SK-N-SH treated with all-trans-retinoic acid at 6 μM for 48 hours (cell line): Measurements from ENCODE around the gene COQ2.
A peak's percentile ranks its signal among the peaks of the same experiment; 100 is the strongest.

ENCODE experiments used
- ATAC-seq: fragments of 200-7000 bp; cut with Tn5 transposase; 3 replicates; pipeline ENCODE4 v1.9.1; 2020; ENCODE audit warnings: mild to moderate bottlenecking, moderate library complexity
- BACH2 ChIP-seq: fragments of 250-450 bp; sonication (Bioruptor Pico); IDR thresholded peaks from 2 replicates; pipeline ENCODE4 v1.9.0; 2021; ENCODE audit warnings: mild to moderate bottlenecking, borderline replicate concordance
- CSDC2 ChIP-seq: fragments of 250-450 bp; sonication (Bioruptor Pico); IDR thresholded peaks from 2 replicates; pipeline ENCODE4 v1.5.0; 2020; ENCODE audit warnings: mild to moderate bottlenecking, moderate library complexity
- OSR1 ChIP-seq: fragments of 250-450 bp; sonication (Bioruptor Pico); IDR thresholded peaks from 2 replicates; pipeline ENCODE4 v1.8.0; 2022; ENCODE audit warnings: moderate library complexity, mild to moderate bottlenecking, inconsistent platforms
- PPARA ChIP-seq: fragments of 250-450 bp; sonication (Bioruptor Pico); IDR thresholded peaks from 2 replicates; pipeline ENCODE4 v1.5.0; 2020; ENCODE audit warnings: mild to moderate bottlenecking, borderline replicate concordance
- TOX ChIP-seq: fragments of 250-450 bp; sonication (Bioruptor Pico); IDR thresholded peaks from 2 replicates; pipeline ENCODE4 v1.8.0; 2021; ENCODE audit warnings: mild to moderate bottlenecking, moderate library complexity, borderline replicate concordance
- TSHZ2 ChIP-seq: fragments of 250-450 bp; sonication (Bioruptor Pico); IDR thresholded peaks from 2 replicates; pipeline ENCODE4 v1.5.0; 2020; ENCODE audit warnings: mild to moderate bottlenecking, moderate library complexity
- ZFP3 ChIP-seq: fragments of 250-450 bp; sonication (Bioruptor Pico); IDR thresholded peaks from 2 replicates; pipeline ENCODE4 v1.5.0; 2020; ENCODE audit warnings: mild to moderate bottlenecking, moderate library complexity
- ZFP30 ChIP-seq: fragments of 450-650 bp; formaldehyde crosslinking; IDR thresholded peaks from 2 replicates; pipeline ENCODE4 v1.5.0; 2022; ENCODE audit warnings: mild to moderate bottlenecking, moderate library complexity
- ZNF565 ChIP-seq: fragments of 450-650 bp; formaldehyde crosslinking; conservative IDR thresholded peaks from 2 replicates; pipeline ENCODE4 v1.5.0; 2020; ENCODE audit warnings: low read depth, mild to moderate bottlenecking, moderate library complexity
- ZNF70 ChIP-seq: fragments of 450-650 bp; formaldehyde crosslinking; IDR thresholded peaks from 2 replicates; pipeline ENCODE4 v1.5.0; 2020; ENCODE audit warnings: mild to moderate bottlenecking, moderate library complexity
- TF ChIP-seq, protein P1 (sequence below): fragments of 250-450 bp; sonication (Bioruptor Pico); IDR thresholded peaks from 2 replicates; pipeline ENCODE4 v1.8.0; 2021; ENCODE audit warnings: low read depth, mild to moderate bottlenecking, moderate library complexity, borderline replicate concordance
- TF ChIP-seq, protein P2 (sequence below): fragments of 250-450 bp; sonication (Bioruptor Pico); IDR thresholded peaks from 2 replicates; pipeline ENCODE4 v1.8.0; 2020; ENCODE audit warnings: mild to moderate bottlenecking, moderate library complexity, borderline replicate concordance

COQ2 gene

GRCh38 chr4:83255584-83255983 is 29.0 kb downstream of the COQ2 start:
- no peak for ATAC-seq
- no peak for TF ChIP-seq TSHZ2 (CRISPR knock-in tag)
- no peak for TF ChIP-seq BACH2 (CRISPR knock-in tag)
- TF ChIP-seq ZFP30 (CRISPR knock-in tag) = no peak
- TF ChIP-seq CSDC2 = no peak
- no peak for TF ChIP-seq OSR1 (CRISPR knock-in tag)

DNA sequence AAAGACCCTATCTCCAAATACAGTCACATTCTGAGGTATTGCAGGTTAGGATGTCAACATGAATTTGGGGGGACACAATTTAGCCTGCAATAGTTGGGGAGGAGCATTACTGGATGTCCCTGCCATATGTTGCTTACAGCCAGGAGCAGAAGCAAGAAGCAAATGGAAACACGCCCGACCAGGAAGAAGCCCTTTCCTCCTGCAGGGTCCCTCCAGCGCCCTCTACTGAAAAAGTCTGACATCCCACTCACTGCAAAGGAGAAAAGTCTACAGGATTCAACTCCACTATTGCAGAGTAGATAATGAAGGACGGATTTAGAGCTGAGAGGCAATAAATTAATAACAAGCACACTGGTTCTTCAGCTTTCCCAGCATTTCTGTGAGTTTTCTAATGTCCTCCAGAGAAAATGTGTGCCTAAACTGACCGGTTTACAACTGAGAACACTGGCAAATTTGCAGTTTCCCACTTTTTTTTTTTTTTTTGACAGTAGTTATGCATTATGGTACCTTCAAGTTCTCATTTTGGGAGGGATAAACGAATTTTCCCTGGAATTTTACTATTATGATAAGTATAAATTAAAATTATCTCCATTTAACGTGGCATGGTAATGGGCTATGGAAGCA is 31.7 kb downstream of the COQ2 start:
- TF ChIP-seq PPARA (CRISPR knock-in tag) (no peak), ZNF70 (CRISPR knock-in tag) (no peak), BACH2 (CRISPR knock-in tag) (no peak), ZFP3 (CRISPR knock-in tag) (no peak), TSHZ2 (CRISPR knock-in tag) (no peak)
- TF ChIP-seq, protein P1, sequence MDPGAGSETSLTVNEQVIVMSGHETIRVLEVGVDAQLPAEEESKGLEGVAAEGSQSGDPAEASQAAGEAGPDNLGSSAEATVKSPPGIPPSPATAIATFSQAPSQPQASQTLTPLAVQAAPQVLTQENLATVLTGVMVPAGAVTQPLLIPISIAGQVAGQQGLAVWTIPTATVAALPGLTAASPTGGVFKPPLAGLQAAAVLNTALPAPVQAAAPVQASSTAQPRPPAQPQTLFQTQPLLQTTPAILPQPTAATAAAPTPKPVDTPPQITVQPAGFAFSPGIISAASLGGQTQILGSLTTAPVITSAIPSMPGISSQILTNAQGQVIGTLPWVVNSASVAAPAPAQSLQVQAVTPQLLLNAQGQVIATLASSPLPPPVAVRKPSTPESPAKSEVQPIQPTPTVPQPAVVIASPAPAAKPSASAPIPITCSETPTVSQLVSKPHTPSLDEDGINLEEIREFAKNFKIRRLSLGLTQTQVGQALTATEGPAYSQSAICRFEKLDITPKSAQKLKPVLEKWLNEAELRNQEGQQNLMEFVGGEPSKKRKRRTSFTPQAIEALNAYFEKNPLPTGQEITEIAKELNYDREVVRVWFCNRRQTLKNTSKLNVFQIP (CRISPR knock-in tag) = no peak
- TF ChIP-seq, all 23 proteins: peak for 0
- peak; percentile 69 for ATAC-seq

GRCh38 chr4:83251447-83251830 is 33.2 kb downstream of the COQ2 start:
- TF ChIP-seq ZNF70 (CRISPR knock-in tag) = no peak
- TF ChIP-seq TOX = no peak
- no peak for TF ChIP-seq OSR1 (CRISPR knock-in tag)
- TF ChIP-seq PPARA (CRISPR knock-in tag) = no peak
- no peak for TF ChIP-seq TSHZ2 (CRISPR knock-in tag)
- no peak for TF ChIP-seq ZNF565
- TF ChIP-seq ZFP3 (CRISPR knock-in tag) = no peak
- TF ChIP-seq, protein P2, sequence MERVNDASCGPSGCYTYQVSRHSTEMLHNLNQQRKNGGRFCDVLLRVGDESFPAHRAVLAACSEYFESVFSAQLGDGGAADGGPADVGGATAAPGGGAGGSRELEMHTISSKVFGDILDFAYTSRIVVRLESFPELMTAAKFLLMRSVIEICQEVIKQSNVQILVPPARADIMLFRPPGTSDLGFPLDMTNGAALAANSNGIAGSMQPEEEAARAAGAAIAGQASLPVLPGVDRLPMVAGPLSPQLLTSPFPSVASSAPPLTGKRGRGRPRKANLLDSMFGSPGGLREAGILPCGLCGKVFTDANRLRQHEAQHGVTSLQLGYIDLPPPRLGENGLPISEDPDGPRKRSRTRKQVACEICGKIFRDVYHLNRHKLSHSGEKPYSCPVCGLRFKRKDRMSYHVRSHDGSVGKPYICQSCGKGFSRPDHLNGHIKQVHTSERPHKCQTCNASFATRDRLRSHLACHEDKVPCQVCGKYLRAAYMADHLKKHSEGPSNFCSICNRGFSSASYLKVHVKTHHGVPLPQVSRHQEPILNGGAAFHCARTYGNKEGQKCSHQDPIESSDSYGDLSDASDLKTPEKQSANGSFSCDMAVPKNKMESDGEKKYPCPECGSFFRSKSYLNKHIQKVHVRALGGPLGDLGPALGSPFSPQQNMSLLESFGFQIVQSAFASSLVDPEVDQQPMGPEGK (CRISPR knock-in tag) = no peak
- no peak for TF ChIP-seq ZFP30 (CRISPR knock-in tag)
- TF ChIP-seq, protein P1 (CRISPR knock-in tag) = no peak
- no peak for ATAC-seq
